ENCODE measurements around the gene MRPL48.

Gene MRPL48

DNA sequence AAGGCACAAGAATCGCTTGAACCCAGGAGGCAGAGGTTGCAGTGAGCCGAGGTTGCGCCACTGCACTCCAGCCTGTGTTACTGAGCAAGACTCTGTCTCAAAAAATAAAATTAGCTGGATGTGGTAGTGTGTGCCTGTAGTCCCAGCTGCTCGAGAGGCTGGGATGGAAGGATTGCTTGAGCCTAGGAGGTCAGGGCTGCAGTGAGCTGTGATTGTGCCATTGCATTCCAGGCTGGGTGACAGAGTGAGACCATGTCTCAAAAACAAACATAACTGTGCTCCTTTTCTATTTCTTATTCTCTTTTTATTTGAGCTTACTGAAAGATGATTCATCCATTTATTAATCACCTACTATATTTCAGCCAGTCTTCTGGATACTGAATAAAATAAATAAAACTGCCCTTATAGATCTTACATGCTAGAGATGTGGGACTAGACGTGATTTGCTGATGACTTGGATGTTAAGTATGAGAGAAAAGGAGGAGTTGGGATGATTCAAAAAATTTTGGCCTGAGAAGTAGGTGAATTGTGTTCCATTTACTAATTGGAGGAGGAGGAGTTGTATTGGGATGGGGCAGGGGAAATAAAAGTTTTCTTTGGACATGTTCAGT lies 107.2 kb downstream of the MRPL48 start:
- TF ChIP-seq, protein P1, sequence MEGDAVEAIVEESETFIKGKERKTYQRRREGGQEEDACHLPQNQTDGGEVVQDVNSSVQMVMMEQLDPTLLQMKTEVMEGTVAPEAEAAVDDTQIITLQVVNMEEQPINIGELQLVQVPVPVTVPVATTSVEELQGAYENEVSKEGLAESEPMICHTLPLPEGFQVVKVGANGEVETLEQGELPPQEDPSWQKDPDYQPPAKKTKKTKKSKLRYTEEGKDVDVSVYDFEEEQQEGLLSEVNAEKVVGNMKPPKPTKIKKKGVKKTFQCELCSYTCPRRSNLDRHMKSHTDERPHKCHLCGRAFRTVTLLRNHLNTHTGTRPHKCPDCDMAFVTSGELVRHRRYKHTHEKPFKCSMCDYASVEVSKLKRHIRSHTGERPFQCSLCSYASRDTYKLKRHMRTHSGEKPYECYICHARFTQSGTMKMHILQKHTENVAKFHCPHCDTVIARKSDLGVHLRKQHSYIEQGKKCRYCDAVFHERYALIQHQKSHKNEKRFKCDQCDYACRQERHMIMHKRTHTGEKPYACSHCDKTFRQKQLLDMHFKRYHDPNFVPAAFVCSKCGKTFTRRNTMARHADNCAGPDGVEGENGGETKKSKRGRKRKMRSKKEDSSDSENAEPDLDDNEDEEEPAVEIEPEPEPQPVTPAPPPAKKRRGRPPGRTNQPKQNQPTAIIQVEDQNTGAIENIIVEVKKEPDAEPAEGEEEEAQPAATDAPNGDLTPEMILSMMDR (IDR thresholded peaks at IDR 0.05; ENCODE audit: control insufficient read depth, insufficient read depth, low read depth, low read length, missing control alignments) = no peak
- H3K4me3 ChIP-seq (ENCODE audit: control insufficient read depth, low read depth, low read length) = no peak overlapping the region
- peak; percentile 11 for DNase-seq (ENCODE audit: low read depth)

DNA sequence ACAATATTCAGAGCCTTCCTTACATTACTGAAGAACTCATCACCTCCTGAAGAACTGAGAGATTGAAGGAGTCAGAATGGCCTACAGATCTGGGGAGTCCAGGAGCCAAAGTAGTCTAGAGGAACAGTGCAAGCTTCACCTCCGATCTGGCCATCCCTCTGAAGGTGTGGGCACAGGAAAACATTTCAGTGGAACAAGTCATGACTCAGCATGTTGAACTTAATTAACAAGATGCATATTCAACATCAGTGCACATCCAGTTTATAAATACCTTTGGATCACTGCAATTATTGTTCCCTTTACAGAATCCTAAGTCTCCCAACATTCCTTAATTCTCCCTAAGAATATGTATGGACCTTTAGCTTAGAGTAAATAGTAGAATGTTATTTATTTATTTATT lies 114.6 kb downstream of the MRPL48 start:
- DNase-seq (ENCODE audit: low read depth) = no peak
- H3K4me3 ChIP-seq (ENCODE audit: control insufficient read depth, low read depth, low read length) = no peak overlapping the region
- TF ChIP-seq, protein P1 (IDR thresholded peaks at IDR 0.05; ENCODE audit: control insufficient read depth, insufficient read depth, low read depth, low read length, missing control alignments) = no peak

DNA sequence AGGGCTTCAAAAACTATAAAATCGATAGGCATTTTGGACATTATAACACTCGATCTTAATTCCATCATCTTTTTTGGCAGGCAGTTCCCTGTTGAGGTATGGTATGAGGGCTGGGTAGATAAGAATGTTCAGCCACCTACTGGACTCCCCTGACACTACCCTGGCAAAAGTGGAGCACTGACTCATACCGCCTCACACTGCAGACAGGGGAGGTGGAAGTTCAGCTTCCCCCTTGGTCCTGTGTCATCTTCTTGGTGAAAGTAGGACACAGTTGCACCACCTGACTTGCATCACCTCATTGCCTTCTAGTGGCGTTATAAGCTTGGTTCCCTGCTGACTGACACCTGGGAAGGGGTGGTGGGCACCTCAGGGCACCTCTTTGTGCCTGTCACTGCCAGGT lies 119.5 kb downstream of the MRPL48 start:
- TF ChIP-seq, protein P1 (IDR thresholded peaks at IDR 0.05; ENCODE audit: control insufficient read depth, insufficient read depth, low read depth, low read length, missing control alignments) = peak; percentile 41
- H3K4me3 ChIP-seq (ENCODE audit: control insufficient read depth, low read depth, low read length) = no peak overlapping the region
- no peak for DNase-seq (ENCODE audit: low read depth)

DNA sequence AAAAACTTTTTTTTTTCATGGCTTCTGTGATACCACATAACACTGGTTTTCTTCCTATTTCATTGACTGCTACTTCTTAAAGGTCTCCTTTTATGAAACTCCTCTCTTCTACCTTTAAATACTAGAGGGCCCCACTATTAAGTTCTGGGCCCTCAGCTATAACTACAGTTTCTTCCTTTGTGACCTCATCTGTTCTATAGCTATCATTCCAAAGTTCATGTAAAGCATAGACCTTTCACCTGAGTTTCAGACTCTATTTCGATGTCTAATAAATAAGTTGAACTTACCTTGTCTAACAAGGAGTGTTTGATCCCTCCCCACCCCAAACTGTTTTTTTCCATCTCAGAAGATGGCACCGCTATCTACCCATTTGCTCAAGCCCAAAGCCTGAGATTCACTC lies 124.4 kb downstream of the MRPL48 start:
- DNase-seq (ENCODE audit: low read depth) = no peak
- H3K4me3 ChIP-seq (ENCODE audit: control insufficient read depth, low read depth, low read length) = no peak overlapping the region
- TF ChIP-seq, protein P1 (IDR thresholded peaks at IDR 0.05; ENCODE audit: control insufficient read depth, insufficient read depth, low read depth, low read length, missing control alignments) = no peak

DNA sequence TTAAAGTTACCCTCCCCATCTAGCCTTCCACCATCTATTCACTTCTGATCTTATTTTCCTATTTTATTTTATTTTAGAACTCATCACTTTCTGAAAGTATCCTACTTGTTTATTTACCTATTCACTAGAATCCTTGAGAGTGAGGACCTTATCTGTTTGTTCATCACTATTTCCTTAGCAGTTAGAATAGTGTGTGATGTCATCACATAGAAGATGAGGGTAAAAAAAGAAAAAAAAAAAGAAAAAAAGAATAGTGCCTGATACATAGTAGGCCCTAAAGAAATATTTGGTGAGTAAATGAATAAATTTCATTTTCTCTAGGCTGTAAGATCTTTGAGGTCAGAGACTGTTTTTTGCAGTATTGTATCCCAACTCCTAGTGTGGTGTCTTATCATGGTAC lies 125.8 kb downstream of the MRPL48 start:
- H3K4me3 ChIP-seq (ENCODE audit: control insufficient read depth, low read depth, low read length) = no peak overlapping the region
- TF ChIP-seq, protein P1 (IDR thresholded peaks at IDR 0.05; ENCODE audit: control insufficient read depth, insufficient read depth, low read depth, low read length, missing control alignments) = no peak
- no peak for DNase-seq (ENCODE audit: low read depth)

DNA sequence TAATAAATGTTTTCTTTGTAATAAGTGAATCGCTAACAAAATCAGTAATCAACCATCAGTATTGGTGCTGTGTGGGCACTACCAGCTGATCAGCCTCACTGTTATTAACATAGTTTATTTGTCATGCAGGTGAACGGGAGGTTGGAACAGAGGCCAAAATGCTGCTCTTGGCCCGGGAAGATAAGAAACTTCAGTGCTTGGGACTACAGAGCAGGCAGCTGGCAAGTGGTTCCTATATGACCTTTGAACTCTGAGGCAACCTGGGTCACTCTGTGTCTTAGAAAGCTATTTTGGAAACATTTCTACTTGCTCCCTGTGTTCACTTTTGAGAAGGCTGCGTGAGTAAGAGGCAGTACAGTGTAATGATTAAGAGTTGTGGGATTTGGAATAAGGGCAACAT lies 126.6 kb downstream of the MRPL48 start:
- no peak for DNase-seq (ENCODE audit: low read depth)
- no peak overlapping the region for H3K4me3 ChIP-seq (ENCODE audit: control insufficient read depth, low read depth, low read length)
- TF ChIP-seq, protein P1 (IDR thresholded peaks at IDR 0.05; ENCODE audit: control insufficient read depth, insufficient read depth, low read depth, low read length, missing control alignments) = no peak
